Activated naive CD4-positive, alpha-beta T cell treated with Interleukin-2 at 50 U/mL for 16 hours (primary cell): Measurements from ENCODE around the gene IDI2.
"Not testable (repeated sequence)": the region's sequence is repeated elsewhere in the genome, so short reads cannot be mapped to it uniquely, and the experiment has no call there.

Experiments
- DNase-seq: peaks from one replicate; pipeline ENCODE4 v3.0.0-alpha.2; 2020

Gene IDI2

GRCh38 chr10:1025683-1026082 lies at the start of gene IDI2:
Gene IDI2 (minus strand): TSS chr10:1025859. CDS start chr10:1024723, 1,136 bp downstream.
- no peak for DNase-seq

- DNase-seq = no peak
Observed at GRCh38 chr10:1074748-1075308, 49.2 kb upstream of the IDI2 start.

- DNase-seq = no peak
Observed at GRCh38 chr10:1074052-1074747, 48.5 kb upstream of the IDI2 start.

- no peak for DNase-seq
Observed at GRCh38 chr10:1070919-1071318, 45.3 kb upstream of the IDI2 start.

GRCh38 chr10:1068380-1069361 lies 43.0 kb upstream of the IDI2 start:
- DNase-seq = no peak

GRCh38 chr10:1066734-1067133 lies 41.1 kb upstream of the IDI2 start:
- DNase-seq = not testable (repeated sequence)

DNA sequence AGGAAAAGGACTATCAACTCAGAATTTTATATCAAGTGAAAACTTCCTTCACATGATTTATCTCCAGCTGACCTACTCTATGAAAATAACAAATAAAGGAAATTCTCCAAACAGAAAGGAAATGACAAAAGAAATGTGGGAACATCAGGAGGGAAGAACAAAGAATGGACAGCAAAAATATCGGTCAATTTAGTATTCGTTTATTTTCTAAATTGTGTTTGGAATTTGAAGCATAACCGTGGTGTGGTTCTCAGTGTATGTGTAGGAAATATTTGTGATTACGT lies 39.2 kb upstream of the IDI2 start:
- no peak for DNase-seq

- DNase-seq = peak; percentile 23
Observed at GRCh38 chr10:1063232-1063865, 37.7 kb upstream of the IDI2 start.

DNA sequence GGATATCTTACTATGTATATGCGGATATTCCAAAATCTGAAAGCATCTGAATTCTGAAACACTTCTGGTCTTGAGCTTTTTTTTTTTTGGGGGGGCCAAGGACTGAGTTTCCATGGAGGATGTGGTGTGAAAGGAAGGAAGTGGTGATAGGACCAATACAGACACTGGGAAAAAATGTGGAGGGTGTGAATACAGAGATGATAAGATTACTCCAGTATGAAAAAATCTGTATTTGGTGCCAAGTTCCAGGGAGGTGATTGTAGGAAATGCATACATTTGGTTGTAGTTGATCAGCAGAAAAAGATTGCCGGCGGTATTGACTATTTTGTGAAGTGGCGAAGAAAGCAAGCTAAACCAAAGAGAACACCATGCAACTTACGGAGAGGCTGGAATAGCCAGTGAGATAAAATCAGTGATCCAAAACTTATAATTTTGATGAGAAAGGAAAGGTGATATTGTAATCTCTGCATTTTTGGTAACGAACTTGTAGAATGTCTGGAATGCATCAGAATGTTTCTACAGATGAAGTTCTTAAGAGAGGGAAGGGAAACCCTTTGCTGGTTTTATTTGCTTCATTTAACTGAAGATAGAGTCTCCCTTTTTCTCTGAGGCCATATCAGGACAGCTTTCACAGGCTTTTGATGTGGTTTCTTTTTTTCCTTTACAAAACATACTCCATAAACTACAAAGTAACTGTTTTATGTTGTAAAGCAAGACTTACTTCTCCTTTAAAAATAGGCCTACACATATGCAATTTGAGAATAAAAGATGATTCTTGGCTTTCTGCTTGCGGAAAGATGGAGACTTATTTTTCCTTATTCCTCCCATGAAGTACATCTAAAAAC lies 36.5 kb upstream of the IDI2 start:
- DNase-seq = no peak

GRCh38 chr10:1059902-1060301 lies 34.2 kb upstream of the IDI2 start:
- no peak for DNase-seq

GRCh38 chr10:1058017-1058416 lies 32.4 kb upstream of the IDI2 start:
- no peak for DNase-seq

DNA sequence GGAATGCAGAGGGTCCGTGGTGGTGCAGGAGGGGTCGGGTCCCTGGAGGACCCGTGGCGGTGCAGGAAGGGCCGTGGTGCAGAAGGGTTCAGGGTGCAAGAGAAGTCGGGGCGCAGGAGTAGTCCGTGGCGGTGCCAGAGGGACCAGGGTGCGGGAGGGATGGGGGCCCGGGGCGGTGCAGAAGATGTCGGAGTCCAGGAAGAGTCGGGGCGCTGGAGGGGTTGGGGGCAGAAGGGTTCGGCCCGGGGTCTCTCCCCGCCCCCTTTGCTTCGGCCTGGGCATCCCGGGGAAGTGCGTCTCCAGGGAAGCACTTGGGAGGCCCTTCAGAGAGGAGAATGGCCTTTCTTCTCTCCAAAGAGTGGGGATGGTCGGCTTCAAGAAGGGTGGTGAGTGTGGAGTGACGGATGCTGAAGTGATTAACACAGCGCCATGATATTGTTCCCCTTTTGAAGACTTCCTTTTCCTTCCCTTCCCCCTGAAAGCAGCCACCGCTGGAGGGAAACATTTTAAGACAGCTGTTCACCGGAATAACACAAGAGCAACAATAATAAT lies 31.5 kb upstream of the IDI2 start:
- no peak for DNase-seq

DNA sequence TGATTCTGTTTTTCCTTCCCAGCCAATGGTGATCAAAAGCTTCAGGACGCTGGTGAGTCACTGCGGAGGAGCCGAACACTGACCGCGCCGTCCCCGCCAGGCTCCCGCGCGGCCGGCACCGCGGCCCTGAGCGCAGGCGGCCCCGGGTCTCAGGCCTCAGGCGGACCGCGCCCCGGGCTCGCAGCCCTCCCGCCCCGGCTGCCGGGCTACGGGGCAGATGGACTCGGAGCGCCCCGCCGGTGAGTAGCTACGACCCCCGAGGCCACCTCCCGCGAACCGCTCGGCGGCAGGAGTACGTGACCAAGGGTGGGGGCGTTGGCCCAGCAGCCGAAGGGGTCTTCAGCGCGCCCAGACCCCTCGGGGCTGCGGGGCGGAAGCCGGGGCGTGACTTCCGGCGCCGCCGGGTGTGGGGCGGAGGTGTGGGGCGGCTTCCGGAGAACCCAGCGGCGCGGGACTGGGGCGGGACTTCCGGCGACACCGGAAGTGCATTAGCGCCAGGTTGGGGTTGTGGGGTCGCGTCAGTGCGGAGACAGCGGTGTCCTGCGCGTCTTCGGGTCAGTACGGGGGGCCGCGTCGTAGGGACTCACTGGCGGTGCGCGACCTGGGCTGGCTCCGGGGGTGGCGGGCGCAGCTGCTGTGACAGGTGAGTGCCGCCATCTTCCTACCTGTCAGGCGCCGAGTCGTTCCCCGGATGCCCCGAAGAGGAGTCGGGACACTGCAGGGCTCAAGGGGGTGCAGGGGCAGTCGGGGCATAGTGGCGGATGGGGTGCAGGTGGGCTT lies 30.9 kb upstream of the IDI2 start, which contains the start of gene WDR37:
WDR37 (plus strand) TSS at position 60 of the 780 bp plus-strand sequence. CDS start 15,771 bp downstream, outside the sequence.
- DNase-seq = peak; percentile 91

DNA sequence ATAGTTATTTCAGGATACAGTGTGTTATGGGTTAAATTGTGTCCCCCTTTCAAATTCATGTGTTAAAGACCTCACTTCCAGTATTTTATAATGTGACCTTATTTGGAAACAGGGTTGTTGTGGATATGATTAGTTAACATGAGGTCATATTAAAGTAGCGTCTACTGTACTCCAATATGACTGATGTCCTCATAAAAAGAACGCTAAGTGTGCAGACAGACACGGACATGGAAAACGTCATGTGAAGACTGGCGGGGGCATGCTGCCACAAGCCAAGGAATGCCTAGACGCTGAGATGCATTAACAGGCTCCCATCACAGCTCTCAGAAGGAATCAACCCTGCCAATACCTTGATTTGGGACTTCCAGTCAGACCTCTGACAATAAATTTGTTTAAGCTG lies 29.0 kb upstream of the IDI2 start:
- DNase-seq = no peak

DNA sequence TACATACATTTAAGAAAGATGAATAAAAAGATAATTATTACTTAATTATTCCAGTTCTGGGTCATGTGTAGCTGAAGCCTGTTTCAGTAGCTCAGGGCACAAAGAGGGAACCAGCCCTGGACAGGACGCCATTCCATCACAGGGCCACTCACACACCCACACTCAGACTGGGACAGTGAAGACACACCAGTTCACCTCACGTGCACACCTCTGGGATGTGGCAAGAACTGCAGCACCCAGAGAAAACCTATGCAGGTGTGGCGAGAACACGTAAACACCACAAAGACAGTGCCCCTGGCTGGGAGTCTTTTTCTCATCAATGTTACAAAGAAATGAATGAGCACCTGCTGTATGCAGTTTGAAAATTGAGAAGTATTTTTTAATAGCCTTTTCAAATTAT lies 24.9 kb upstream of the IDI2 start:
- peak; percentile 37 for DNase-seq

- peak; percentile 21 for DNase-seq
Observed at GRCh38 chr10:1050145-1050544, 24.5 kb upstream of the IDI2 start.

DNA sequence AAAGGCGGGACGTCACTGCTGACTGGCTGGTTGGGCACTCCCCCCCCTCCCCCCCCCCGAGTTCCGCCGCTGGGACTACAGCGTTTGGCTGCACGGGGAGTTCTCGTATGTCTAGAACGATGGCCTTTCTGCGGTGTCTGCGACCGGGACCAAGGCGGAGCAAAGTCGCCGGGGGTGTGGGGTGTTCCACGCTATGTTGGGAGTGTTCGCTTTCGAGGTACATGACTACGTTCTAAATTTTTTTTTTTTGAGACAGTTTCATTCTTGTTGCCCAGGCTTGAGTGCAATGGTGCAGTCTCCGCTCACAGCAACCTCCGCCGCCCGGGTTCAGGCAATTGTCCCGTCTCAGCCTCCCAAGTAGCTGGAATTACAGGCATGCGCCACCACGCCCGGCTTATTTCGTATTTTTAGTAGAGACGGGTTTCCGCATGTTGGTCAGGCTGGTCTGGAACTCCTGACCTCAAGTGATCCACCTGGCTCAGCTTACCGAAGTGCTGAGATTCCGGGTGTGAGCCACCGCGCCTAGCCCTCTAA lies 23.8 kb upstream of the IDI2 start:
- DNase-seq = no peak

GRCh38 chr10:1048732-1049424 lies 23.2 kb upstream of the IDI2 start, which contains the start of gene IDI1:
Gene IDI1 (minus strand): TSS chr10:1049119. CDS start chr10:1049003, 116 bp downstream.
- DNase-seq = peak; percentile 96

GRCh38 chr10:1048349-1048731 lies 22.7 kb upstream of the IDI2 start:
- no peak for DNase-seq

DNA sequence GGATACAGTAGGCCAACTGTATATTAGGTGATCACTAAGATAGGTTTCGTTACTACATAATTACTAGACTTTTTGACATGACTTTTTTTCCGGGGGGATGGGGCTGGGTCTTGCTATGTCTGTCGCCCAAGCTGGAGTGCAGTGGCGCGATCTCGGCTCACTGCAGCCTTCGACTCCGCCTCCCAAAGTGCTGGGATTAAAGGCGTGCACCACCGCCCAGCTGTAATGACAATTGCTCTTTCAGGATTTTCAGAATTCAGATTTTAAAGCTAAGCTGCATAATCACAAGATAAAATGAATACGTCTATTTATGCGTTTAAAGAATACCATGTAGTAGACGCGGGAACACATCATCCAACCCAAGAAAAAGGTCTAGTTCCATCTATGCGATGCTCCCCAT lies 22.3 kb upstream of the IDI2 start:
- DNase-seq = no peak
